Psoas muscle (tissue), 8 donors: ENCODE measurements around the gene TRIL. TPM values are rescaled to one million over a fixed set of nuclear protein-coding genes. Genes with fewer than 3 reads are reported as not detected.
A peak's percentile ranks its signal among the peaks of the same experiment; 100 is the strongest.

Experiments
- ATAC-seq, 4 donors: fragments of 200-7000 bp; cut with Tn5 transposase; one replicate each; pipeline ENCODE4 v1.9.1; 2020; ENCODE audit warnings: moderate library complexity in 3 of 4, mild to moderate bottlenecking in 2 of 4
- DNase-seq, 2 donors: peaks; one replicate each; pipeline ENCODE4 v3.0.0-alpha.2; 2020
- H3K27ac ChIP-seq: fragments of 200-600 bp; one replicate; pipeline ENCODE4 v1.8.0; 2022
- H3K27me3 ChIP-seq, 3 donors: fragments of 200-600 bp in 1 of 3; one replicate each; pipeline versions ENCODE4 v1.6.1 to v1.8.0; 2013 to 2022; ENCODE audit warnings: low read length in 2 of 3, mild to moderate bottlenecking in 2 of 3, moderate library complexity in 1 of 3; ENCODE audit not compliant: insufficient read depth in 3 of 3
- H3K36me3 ChIP-seq, 2 donors: fragments of 200-600 bp in 1 of 2; one replicate each; pipeline versions ENCODE4 v1.6.1 to v1.8.0; 2013 to 2022; ENCODE audit warnings: low read depth in 1 of 2, mild to moderate bottlenecking in 1 of 2, moderate library complexity in 1 of 2; ENCODE audit not compliant: insufficient read depth in 1 of 2
- H3K4me1 ChIP-seq: fragments of 200-600 bp; one replicate; pipeline ENCODE4 v1.8.0; 2022
- H3K4me3 ChIP-seq: fragments of 200-600 bp; one replicate; pipeline ENCODE4 v1.8.0; 2022; ENCODE audit warnings: mild to moderate bottlenecking
- H3K9me3 ChIP-seq: fragments of 200-600 bp; one replicate; pipeline ENCODE4 v1.8.0; 2022
- WGBS, 3 donors: extraction: QIAGEN DNeasy Blood & Tissue Kit; methylation state at CpG; one replicate each; pipeline versions ENCODE4 v1.1.6 to v1.1.7; 2013; 5-methylcytosine and 5-hydroxymethylcytosine counted together
- intact Hi-C, 2 donors: fragments of 100-400 bp; cut with DNase I; formaldehyde crosslinking; loops; one replicate each; pipeline versions ENCODE4 v1.11.0 to v1.14.2; 2022
- polyA plus RNA-seq, 3 donors: library from polyadenylated mRNA; stranded (reverse); fragments of 200-250 nt; gene quantifications; one replicate each; pipeline ENCODE4 v1.2.3, GENCODE V29; 2013
- total RNA-seq, 4 donors: library from RNA; stranded (reverse); fragmentation: NEBNext Ultra II Directional in 2 of 4; extraction: Animal tissue kit (Norgen Biotek cat#: 25700) in 2 of 4; gene quantifications; one replicate each; pipeline versions ENCODE4 v1.2.1 to v1.2.4, GENCODE V29; 2021 to 2023
- TF ChIP-seq, protein P1 (sequence below): fragments of 200-600 bp; IDR thresholded peaks from one replicate; pipeline ENCODE4 v1.8.0; 2022; ENCODE audit warnings: antibody characterized with exemption
- donor health status: healthy with polysubstance abuse.
- donor health status: DM: no; HTN: no; CAD: no; lungs with moderate emphysema.
- donor health status: Bipolar disorder and iron deficiency.
- donor health status: healthy.
- donor health status: DM: yes; HTN: yes; CAD: no.
- donor health status: DM: no; HTN: no; CAD: no.
- donor health status: DM: no; HTN: no; CAD: no.
- donor health status: DM: yes; HTN: yes; CAD: no.

The TRIL gene
- total and polyA plus RNA-seq, 7 donors = 0.38 to 3.2 (median 0.62) TPM

DNA sequence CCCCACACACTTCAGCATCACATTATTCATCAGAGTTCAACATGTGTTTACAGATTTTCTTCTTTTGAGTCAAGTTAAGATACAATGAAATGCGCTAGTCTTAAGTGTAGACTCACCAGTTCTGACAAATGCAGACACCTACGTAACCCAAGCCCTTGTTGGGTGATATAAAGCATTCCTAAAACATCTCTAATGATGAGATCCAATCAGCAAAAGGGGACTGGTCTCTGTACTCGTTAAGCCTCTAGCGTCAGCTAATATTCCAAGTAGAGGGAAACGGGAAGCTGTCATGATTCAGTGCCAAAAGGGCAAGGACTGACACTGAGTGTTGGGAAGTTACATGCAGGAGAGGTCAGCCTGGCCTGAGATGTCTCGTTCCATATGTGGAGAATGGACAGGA, 38.7 kb upstream of the TRIL start:
- Histone ChIP-seq H3K4me1 (no peaks in the 10 kb centered on the region), H3K27me3 (no peaks in the 10 kb centered on the region), H3K27ac (no peak overlapping the region), H3K9me3 (no peaks in the 10 kb centered on the region), H3K36me3 (no peaks in the 10 kb centered on the region), H3K4me3 (no peak overlapping the region)
- ATAC-seq (no peak), DNase-seq (no peak)
- TF ChIP-seq, protein P1, sequence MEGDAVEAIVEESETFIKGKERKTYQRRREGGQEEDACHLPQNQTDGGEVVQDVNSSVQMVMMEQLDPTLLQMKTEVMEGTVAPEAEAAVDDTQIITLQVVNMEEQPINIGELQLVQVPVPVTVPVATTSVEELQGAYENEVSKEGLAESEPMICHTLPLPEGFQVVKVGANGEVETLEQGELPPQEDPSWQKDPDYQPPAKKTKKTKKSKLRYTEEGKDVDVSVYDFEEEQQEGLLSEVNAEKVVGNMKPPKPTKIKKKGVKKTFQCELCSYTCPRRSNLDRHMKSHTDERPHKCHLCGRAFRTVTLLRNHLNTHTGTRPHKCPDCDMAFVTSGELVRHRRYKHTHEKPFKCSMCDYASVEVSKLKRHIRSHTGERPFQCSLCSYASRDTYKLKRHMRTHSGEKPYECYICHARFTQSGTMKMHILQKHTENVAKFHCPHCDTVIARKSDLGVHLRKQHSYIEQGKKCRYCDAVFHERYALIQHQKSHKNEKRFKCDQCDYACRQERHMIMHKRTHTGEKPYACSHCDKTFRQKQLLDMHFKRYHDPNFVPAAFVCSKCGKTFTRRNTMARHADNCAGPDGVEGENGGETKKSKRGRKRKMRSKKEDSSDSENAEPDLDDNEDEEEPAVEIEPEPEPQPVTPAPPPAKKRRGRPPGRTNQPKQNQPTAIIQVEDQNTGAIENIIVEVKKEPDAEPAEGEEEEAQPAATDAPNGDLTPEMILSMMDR = no peak
- 56 to 67% (median 57%) methylated on average over 6 of the region's 6 CpGs for WGBS, 3 donors
- intact Hi-C loops = no loop called here

DNA sequence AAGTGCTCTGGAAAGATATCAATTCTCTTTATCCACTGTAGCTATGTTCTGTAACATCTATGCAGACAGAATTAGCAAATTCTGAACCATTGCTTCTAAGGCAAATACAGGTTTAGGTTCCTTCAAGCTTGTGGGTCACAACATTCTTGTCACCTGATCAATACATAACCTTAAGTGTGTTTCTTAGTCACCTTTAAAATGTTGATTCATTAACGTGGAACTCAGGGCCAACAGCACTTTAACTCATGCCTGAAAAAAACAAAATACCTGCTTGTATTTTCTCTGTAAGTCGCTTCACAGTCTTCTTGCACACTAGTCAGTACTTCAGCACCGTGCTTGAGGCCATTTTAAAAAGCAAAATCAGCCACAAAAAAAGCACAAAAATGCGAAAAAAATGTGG, 35.2 kb upstream of the TRIL start:
- WGBS, 3 donors = 92 to 94% (median 92%) methylated on average over 4 of the region's 4 CpGs
- H3K27me3 ChIP-seq = no peaks in the 10 kb centered on the region
- DNase-seq = no peak
- ATAC-seq = no peak
- no peak overlapping the region for H3K27ac ChIP-seq
- TF ChIP-seq, protein P1 = no peak
- intact Hi-C loops = no loop called here
- H3K4me1 ChIP-seq = peaks cover 9% of the 10 kb centered on the region
- H3K9me3 ChIP-seq = no peaks in the 10 kb centered on the region
- H3K4me3 ChIP-seq = no peak overlapping the region
- no peaks in the 10 kb centered on the region for H3K36me3 ChIP-seq

DNA sequence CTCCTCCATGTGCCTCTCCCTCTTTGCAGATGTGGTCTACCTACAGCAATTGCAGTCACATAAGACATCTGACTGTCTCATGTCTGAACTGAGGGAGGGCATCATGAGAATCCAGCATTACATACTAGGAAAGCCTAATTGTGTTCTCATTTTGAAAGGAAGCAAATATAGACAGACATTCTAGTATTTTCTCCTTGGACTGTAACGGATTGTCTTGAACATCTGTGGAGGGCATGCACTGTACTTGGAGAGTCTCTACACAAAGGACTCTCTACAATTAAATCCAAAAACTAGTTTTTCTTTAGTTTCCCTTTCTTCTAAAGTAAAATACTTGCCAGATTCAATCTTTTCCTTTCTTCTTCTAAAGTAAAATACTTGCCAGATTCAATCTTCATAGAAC, 34.7 kb upstream of the TRIL start:
- H3K9me3 ChIP-seq = no peaks in the 10 kb centered on the region
- H3K27me3 ChIP-seq = no peaks in the 10 kb centered on the region
- TF ChIP-seq, protein P1 = no peak
- H3K36me3 ChIP-seq = no peaks in the 10 kb centered on the region
- ATAC-seq (no peak), DNase-seq (no peak)
- H3K4me1 ChIP-seq = peaks cover 9% of the 10 kb centered on the region
- no peak overlapping the region for H3K4me3 ChIP-seq
- H3K27ac ChIP-seq = no peak overlapping the region
- 48 to 70% (median 58%) methylated on average over 1 of the region's 1 CpG for WGBS, 3 donors
- intact Hi-C loops = no loop called here

DNA sequence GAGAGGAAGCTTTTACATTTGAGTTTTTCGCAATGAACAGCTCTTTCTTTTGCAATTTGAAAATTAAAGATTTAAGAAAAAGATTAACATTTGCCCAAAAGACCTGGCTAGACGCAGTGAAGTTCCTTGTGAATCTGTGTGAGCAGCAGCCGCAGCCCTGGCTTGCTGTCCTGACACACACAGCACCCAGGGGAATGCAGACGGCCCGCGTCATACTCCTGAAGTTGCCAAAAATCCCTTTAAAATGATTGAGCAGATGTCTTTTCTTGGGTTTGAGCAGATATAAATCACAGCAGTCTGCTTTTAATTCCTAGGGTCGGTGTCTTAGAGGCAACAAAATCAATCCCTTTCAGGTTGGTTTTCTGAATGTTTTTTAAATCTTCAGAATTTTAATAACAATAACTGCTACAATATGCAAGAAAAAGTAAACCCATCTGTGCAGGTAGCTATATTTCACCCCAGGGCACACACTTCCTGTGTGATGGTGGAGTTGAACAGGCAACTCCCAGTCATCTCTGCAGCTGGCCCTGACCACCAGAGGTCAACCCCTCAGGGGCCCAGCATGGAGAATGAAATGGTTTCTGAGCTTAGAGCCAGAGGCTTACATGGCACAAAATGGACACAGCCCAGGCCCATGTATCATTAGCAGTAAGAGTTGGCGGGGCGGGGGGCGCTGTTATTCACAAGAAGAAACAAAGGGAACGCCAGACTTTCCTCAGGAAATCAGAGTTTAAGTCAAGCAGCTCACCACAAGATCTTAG, 32.2 kb upstream of the TRIL start:
- H3K27me3 ChIP-seq = no peaks in the 10 kb centered on the region
- no peak overlapping the region for H3K27ac ChIP-seq
- no peak overlapping the region for H3K4me3 ChIP-seq
- H3K36me3 ChIP-seq = no peaks in the 10 kb centered on the region
- peaks cover 27% of the 10 kb centered on the region for H3K4me1 ChIP-seq
- intact Hi-C loops = no loop called here
- 48 to 63% (median 49%) methylated on average over 11 of the region's 11 CpGs for WGBS, 3 donors
- ATAC-seq (peak in 3 of 4 donors; percentile 42 to 66 (median 46)), DNase-seq (peak; percentile 73 to 86)
- TF ChIP-seq, protein P1 = no peak
- no peaks in the 10 kb centered on the region for H3K9me3 ChIP-seq
